ENCODE results near the gene C3orf80. TPM values are rescaled to one million over a fixed set of nuclear protein-coding genes. Genes with fewer than 3 reads are reported as not detected.
"Not testable (repeated sequence)": the region's sequence is repeated elsewhere in the genome, so short reads cannot be mapped to it uniquely, and the experiment has no call there.

The C3orf80 gene
- total RNA-seq = 0.94 TPM
- long read RNA-seq, partial matches to known transcripts = 0 of 4 reads
- long read RNA-seq, other reads (novel, unspliced or antisense) = 0 of 4 reads

- intact Hi-C loops (cut with DNase I) = no loop called here
- no peak for DNase-seq (ENCODE audit: low spot score)
Observed at GRCh38 chr3:160225176-160226025, at the start of gene C3orf80. C3orf80 (plus strand) TSS chr3:160225422; CDS start chr3:160225636, 214 bp downstream.

- no peak for DNase-seq (ENCODE audit: low spot score)
- intact Hi-C loops (cut with DNase I) = no loop called here
Observed at GRCh38 chr3:160176923-160177322, 48.3 kb upstream of the C3orf80 start.

DNA sequence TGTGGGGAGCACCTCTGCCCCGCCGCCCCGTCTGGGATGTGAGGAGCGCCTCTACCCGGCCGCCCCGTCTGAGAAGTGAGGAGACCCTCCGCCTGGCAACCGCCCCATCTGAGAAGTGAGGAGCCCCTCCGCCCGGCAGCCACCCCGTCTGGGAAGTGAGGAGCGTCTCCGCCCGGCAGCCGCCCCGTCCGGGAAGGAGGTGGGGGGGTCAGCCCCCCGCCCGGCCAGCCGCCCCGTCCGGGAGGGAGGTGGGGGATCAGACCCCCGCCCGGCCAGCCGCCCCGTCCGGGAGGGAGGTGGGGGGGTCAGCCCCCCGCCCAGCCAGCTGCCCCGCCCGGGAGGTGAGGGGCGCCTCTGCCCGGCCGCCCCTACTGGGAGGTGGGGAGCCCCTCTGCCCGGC, 46.6 kb upstream of the C3orf80 start:
- intact Hi-C loops (cut with DNase I); DNase-seq (ENCODE audit: low spot score): not testable (repeated sequence)

- intact Hi-C loops (cut with DNase I) = not testable (repeated sequence)
Observed at GRCh38 chr3:160179403-160179802, 45.8 kb upstream of the C3orf80 start.

DNA sequence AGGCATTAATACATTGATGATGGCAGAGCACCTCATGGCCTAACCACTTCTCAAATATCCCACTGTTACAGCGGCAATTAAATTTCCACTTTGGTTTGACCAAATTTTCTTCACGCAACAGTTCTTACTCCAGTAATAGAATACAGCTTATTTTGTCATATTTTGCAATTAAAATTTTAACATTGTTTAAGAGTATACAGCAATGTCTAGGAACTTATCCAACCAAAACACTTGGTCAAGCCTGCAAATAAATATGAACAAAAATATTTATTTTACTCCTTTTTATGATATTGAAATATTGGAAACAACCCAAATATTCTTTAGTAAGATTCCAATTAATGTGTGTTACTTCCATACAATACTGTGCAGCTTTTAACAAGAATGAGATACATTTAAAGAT, 45.3 kb upstream of the C3orf80 start:
- no peak for DNase-seq (ENCODE audit: low spot score)
- intact Hi-C loops (cut with DNase I) = no loop called here

More at GRCh38 chr3:160179403-160179802, 45.8 kb upstream of the C3orf80 start:
- not testable (repeated sequence) for DNase-seq (ENCODE audit: low spot score)

- no peak for DNase-seq (ENCODE audit: low spot score)
- intact Hi-C loops (cut with DNase I) = no loop called here
Observed at GRCh38 chr3:160180581-160181216, 44.5 kb upstream of the C3orf80 start.

- intact Hi-C loops (cut with DNase I) = no loop called here
- DNase-seq (ENCODE audit: low spot score) = no peak
Observed at GRCh38 chr3:160183345-160184076, 41.7 kb upstream of the C3orf80 start.

GRCh38 chr3:160184655-160185054, 40.6 kb upstream of the C3orf80 start:
- no peak for DNase-seq (ENCODE audit: low spot score)
- intact Hi-C loops (cut with DNase I) = no loop called here

DNA sequence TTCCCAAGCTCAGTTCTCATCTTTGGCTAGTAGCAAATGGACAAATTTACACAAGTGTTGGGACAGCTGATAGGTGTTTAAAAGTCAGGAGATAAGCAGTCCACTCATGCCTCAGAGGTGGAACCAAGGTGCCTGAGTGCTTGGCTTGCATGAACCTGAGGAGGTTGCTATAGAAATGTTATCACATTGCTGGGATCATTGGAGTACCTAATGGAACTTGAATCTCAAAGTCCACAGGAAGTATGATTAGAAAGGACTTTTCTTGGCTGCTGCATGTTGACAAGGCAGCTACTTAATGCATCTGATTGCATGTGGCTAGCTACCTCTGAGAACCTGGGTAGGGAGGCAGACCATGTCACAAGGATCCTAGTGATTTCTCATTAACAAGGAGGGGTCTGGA, 39.5 kb upstream of the C3orf80 start:
- intact Hi-C loops (cut with DNase I) = no loop called here
- no peak for DNase-seq (ENCODE audit: low spot score)

- intact Hi-C loops (cut with DNase I) = no loop called here
- no peak for DNase-seq (ENCODE audit: low spot score)
Observed at GRCh38 chr3:160187288-160187687, 37.9 kb upstream of the C3orf80 start.

GRCh38 chr3:160192310-160193029, 32.8 kb upstream of the C3orf80 start:
- DNase-seq (ENCODE audit: low spot score) = no peak
- intact Hi-C loops (cut with DNase I) = no loop called here

- no peak for DNase-seq (ENCODE audit: low spot score)
- intact Hi-C loops (cut with DNase I) = no loop called here
Observed at GRCh38 chr3:160193644-160194192, 31.5 kb upstream of the C3orf80 start.

DNA sequence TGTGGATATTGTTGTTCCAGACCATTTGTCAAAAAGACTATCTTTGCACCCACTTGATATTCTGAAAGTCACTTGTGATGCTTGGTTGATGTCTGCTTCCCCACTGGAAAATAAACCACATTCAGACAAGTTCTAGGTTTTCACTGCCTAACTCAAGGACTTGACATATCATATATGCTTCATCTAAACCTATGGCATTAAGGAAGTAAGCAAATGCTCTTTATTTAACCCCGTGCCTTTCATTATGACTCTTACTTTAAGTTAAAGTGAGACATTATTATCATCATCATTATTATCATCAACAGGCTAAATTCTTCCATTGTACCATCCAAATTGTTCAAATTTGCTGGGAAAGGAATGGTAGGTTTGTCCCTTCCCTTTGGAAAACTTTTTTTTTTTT, 30.8 kb upstream of the C3orf80 start:
- intact Hi-C loops (cut with DNase I) = no loop called here
- no peak for DNase-seq (ENCODE audit: low spot score)

- no peak for DNase-seq (ENCODE audit: low spot score)
- intact Hi-C loops (cut with DNase I) = no loop called here
Observed at GRCh38 chr3:160195106-160195505, 30.1 kb upstream of the C3orf80 start.

DNA sequence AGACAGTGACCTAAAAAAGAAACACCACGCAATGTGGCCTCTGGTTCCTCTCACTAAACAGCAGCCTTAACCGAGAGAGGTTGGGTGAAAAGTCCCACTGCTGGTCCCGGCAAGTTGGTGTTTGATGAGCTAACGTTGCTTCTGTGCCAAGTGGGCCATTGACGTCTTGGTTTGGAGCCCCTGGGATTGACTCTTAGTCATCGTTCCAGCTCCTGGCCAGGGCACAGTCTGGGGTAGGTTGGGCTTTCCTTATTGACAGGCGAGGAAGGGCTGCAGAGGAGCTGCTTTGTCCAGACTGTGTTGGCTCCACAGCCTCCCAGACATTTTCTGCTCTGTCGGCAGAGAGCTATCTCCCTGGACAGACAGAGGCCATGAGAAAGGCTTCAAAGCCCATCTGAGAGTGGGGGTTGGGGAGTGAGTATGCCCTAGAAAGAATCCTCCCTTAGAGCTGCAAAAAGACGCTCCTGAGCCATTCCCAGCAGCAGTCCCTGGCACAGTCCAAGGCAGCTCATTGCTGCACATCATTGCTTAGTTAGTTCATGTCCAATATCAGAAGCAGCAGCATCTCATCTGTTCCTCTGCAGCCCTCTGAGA, 28.6 kb upstream of the C3orf80 start:
- no peak for DNase-seq (ENCODE audit: low spot score)
- intact Hi-C loops (cut with DNase I) = no loop called here

DNA sequence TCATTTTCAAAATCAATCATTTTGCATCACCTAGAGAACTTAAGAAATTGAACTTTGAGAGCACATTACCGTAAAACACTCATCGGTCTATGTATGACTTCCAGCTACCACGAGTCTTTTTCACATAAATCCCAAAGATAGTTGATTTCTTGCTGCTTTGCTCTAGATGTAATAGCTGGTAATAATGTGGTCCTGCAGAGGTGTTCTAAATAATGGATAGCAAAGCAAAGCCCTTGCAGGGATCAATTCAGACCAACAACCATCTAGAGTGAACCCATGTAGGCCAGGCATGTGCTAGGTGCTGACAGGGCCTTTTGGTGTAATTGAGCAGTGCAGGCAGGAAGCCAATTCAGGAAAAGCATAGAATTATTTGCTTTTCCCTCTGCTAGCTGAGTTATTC, 26.1 kb upstream of the C3orf80 start:
- no peak for DNase-seq (ENCODE audit: low spot score)
- intact Hi-C loops (cut with DNase I) = no loop called here

GRCh38 chr3:160200353-160200752, 24.9 kb upstream of the C3orf80 start:
- DNase-seq (ENCODE audit: low spot score) = no peak
- intact Hi-C loops (cut with DNase I) = no loop called here

- intact Hi-C loops (cut with DNase I); DNase-seq (ENCODE audit: low spot score): not testable (repeated sequence)
Observed at GRCh38 chr3:160204396-160205011, 20.7 kb upstream of the C3orf80 start.
